AG10803 (cell line): Measurements from ENCODE around the gene CASP5.

Source experiments
- DNase-seq: peaks from one replicate; pipeline ENCODE4 v3.0.0; 2010; ENCODE audit warnings: low read depth
- H3K4me3 ChIP-seq: 2 replicates; pipeline ENCODE4 v1.5.1; 2011; ENCODE audit warnings: mild to moderate bottlenecking, low read length, control low read depth
- TF ChIP-seq, protein P1 (sequence below): conservative IDR thresholded peaks from 2 replicates; pipeline ENCODE4 v1.5.1; 2011; ENCODE audit warnings: mild to moderate bottlenecking, low read length, control low read depth, inconsistent platforms

The CASP5 gene

DNA sequence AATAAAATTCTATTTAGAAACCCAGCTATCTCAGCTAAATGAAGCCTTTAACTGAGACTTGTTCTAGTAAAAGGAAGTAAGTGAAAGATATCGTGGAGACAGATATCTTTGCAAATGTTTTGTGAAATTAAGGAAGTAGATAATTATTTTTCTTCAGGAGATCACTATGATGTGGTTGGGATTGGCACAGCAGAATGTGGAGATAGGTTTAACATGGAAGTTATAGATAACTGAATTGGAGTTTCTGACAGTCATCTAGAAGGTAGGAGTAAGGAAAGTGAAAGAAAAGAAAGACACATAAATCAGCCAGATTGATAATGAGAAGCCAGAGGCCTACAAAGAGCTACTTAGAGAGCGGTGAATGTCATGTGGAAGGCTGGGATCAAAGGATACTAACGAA, 4.7 kb upstream of the CASP5 start:
- TF ChIP-seq, protein P1, sequence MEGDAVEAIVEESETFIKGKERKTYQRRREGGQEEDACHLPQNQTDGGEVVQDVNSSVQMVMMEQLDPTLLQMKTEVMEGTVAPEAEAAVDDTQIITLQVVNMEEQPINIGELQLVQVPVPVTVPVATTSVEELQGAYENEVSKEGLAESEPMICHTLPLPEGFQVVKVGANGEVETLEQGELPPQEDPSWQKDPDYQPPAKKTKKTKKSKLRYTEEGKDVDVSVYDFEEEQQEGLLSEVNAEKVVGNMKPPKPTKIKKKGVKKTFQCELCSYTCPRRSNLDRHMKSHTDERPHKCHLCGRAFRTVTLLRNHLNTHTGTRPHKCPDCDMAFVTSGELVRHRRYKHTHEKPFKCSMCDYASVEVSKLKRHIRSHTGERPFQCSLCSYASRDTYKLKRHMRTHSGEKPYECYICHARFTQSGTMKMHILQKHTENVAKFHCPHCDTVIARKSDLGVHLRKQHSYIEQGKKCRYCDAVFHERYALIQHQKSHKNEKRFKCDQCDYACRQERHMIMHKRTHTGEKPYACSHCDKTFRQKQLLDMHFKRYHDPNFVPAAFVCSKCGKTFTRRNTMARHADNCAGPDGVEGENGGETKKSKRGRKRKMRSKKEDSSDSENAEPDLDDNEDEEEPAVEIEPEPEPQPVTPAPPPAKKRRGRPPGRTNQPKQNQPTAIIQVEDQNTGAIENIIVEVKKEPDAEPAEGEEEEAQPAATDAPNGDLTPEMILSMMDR, result no peak
- H3K4me3 ChIP-seq, result no peak overlapping the region
- DNase-seq, result no peak

DNA sequence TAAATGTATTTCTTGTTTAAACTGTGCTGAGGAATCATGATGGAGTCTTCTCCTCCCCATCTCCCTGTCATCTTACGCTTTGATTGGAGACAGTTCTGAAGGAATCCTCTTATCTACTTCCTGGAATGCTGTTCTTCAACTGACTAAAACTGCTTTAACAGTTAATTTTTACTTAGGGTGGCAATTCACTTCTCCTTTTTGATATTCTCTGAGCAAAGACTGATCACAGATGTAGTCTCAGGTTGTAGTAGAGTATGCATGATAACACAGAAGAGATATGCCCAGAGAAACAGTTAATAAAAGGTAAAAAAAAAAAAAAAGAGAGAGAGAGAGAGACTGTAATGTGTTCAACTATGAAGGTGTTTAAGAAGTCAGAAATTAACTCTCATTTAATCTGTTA, 1.4 kb upstream of the CASP5 start:
- DNase-seq, result no peak
- no peak overlapping the region for H3K4me3 ChIP-seq
- TF ChIP-seq, protein P1, result no peak

DNA sequence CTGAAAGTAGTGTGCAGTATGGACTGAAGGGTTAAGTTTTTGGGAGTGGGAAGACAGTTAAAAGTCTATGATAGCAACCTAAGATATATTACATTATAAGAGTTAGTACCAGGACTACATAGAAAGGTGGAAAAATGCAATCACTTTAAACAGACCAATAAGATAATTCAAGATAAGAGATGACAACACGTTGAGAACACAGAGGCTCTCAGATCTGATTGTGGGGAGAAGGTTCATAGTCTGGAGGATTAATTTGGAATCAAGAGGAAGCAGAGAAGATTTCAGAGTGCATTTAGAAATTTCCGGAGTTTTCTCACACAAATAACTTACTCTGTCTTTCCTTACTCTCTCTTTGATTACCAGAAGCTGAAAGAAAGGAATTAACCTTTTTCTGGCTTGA, 441 bp downstream of the CASP5 start:
- TF ChIP-seq, protein P1, result no peak
- H3K4me3 ChIP-seq, result no peak overlapping the region
- DNase-seq, result no peak

DNA sequence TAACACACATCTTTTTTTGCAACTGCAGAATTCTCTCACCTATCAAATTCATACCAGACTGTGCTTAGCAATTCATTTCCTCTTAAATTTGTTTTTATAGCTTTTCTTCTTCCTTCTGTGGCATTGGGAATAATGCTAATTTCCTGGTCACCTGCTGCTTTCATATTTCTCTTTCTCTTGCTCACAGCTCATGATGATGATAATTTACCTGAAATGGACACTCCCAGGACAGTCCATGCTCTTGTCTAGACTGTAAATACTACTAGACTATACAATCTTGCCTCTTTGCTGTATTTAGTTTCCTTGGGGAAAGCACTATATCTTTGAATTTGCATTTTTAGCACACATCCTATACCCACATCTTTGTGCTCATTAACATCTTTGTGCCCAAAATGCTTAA, 15.5 kb downstream of the CASP5 start:
- DNase-seq, result no peak
- TF ChIP-seq, protein P1, result no peak

DNA sequence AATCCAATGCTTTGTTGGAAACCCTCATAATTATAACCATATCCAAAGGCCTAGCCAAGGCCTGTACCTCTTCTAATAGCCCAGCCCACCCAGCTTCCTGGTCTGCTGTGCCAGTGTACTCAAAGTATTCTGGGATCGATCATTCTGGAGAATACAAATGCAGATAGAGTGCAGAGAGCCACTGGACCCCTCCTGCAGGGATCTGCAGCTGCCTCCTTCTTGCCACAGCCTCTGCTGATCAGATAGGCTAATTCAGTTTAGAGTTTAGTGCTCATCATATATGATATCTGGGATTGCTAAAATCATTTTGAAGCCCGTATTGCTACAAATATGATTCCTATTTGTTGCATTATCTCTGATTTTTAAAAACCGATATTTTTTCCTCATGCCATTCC, 17.5 kb downstream of the CASP5 start:
- TF ChIP-seq, protein P1, result no peak
- DNase-seq, result no peak
- no peak overlapping the region for H3K4me3 ChIP-seq

More for the DNA sequence above, 15.5 kb downstream of the CASP5 start:
- H3K4me3 ChIP-seq, result no peak overlapping the region

DNA sequence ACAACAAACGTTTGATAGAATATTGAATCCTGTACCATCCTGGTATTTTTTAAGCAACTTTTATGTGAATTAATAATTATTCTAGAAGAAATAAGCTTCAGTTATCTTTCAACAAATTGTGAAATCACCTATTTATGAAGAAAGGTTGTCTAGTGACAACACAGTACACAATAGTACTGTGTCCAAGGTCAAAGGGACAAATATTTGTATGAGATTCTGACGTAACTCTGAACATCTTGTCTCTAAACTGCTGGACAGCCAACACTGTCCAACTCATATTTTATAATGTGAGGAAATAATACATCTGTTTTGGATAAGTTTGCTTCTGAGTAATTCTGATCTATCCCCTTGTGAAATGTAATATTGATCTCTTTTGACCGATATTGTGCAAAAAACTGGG, 18.9 kb downstream of the CASP5 start:
- TF ChIP-seq, protein P1, result no peak
- no peak overlapping the region for H3K4me3 ChIP-seq
- DNase-seq, result peak; percentile 56

DNA sequence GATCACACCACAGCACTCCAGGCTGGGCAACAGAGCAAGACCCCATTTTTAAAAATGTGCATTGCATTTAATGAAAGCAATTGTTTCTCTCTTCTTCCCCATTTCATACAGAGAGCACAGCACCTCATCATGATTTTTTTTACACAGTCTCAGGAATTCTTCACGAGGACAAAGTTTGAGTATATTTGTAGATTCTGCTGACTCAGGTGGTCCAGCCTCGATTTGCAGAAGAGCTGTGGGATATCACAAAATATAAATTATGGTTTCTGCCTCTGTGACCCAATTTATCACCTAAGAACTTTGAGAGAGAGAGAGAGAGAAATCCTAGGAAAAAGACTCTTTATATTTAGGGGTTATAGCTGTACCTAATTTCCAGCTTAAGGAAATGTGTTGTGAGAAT, 19.8 kb downstream of the CASP5 start:
- no peak for DNase-seq
- no peak overlapping the region for H3K4me3 ChIP-seq
- TF ChIP-seq, protein P1, result no peak
